ENCODE measurements around the gene KIAA1755. TPM values are rescaled to one million over a fixed set of nuclear protein-coding genes. Genes with fewer than 3 reads are reported as not detected.

KIAA1755 gene
- total and polyA plus RNA-seq, 2 of the 4 experiments (the other 2 are of a cell fraction): 2.5 to 5.1 TPM

Other genes with a start within 250 kb of the KIAA1755 start
- gene TTI1, start 227.3 kb downstream of the KIAA1755 start, total RNA-seq (2012; rRNA removed): 16.9 and 17.6 TPM in 2 replicates
- gene TTI1, start 227.3 kb downstream of the KIAA1755 start, polyA plus RNA-seq (2012; rRNA removed): 12.5 and 13.4 TPM in 2 replicates
- gene RPRD1B, start 227.0 kb downstream of the KIAA1755 start, total RNA-seq (2012; rRNA removed): 8.4 and 9.2 TPM in 2 replicates
- 7.8 and 9.9 TPM in 2 replicates for gene RPRD1B, start 227.0 kb downstream of the KIAA1755 start, polyA plus RNA-seq (2012; rRNA removed)
- gene TGM2, start 95.5 kb downstream of the KIAA1755 start, total RNA-seq (2012; rRNA removed): 237 and 268 TPM in 2 replicates
- gene TGM2, start 95.5 kb downstream of the KIAA1755 start, polyA plus RNA-seq (2012; rRNA removed): 239 and 292 TPM in 2 replicates
- not detected in 2 replicates for gene BPI, start 43.4 kb upstream of the KIAA1755 start, total RNA-seq (2012; rRNA removed)
- 0.05 and 0.06 TPM in 2 replicates for gene BPI, start 43.4 kb upstream of the KIAA1755 start, polyA plus RNA-seq (2012; rRNA removed)
- not detected in 2 replicates for gene LBP, start 85.7 kb upstream of the KIAA1755 start, total RNA-seq (2012; rRNA removed)
- gene LBP, start 85.7 kb upstream of the KIAA1755 start, polyA plus RNA-seq (2012; rRNA removed): not detected in 2 replicates
- gene SNHG17, start 174.6 kb upstream of the KIAA1755 start, total RNA-seq (2012; rRNA removed): 5.4 and 6.4 TPM in 2 replicates
- 38.2 and 40.4 TPM in 2 replicates for gene SNHG17, start 174.6 kb upstream of the KIAA1755 start, polyA plus RNA-seq (2012; rRNA removed)
- 30.3 and 32.8 TPM in 2 replicates for gene RALGAPB, start 212.1 kb upstream of the KIAA1755 start, total RNA-seq (2012; rRNA removed)
- gene RALGAPB, start 212.1 kb upstream of the KIAA1755 start, polyA plus RNA-seq (2012; rRNA removed): 11.2 and 12.7 TPM in 2 replicates

Measured in IMR-90 (cell line).